ENCODE measurements around the gene ARMC2. TPM values are rescaled to one million over a fixed set of nuclear protein-coding genes. Genes with fewer than 3 reads are reported as not detected.

The ARMC2 gene
- polyA plus RNA-seq, 1 of the 3 experiments (the other 2 are of a cell fraction): 2.4 TPM

GRCh38 chr6:108904741-108905140, 56.5 kb downstream of the ARMC2 start:
- Histone ChIP-seq H3K36me3 (replicated peaks in 1 of 2; ENCODE audit: control insufficient read depth in 1 of 2, insufficient read depth in 2 of 2, low read length in 1 of 2) (no peaks in the 10 kb centered on the region), H3K9me3 (no peaks in the 10 kb centered on the region), H3K79me2 (ENCODE audit: insufficient read depth) (no peaks in the 10 kb centered on the region), H3F3A (replicated peaks; ENCODE audit: insufficient read depth) (peaks cover 10% of the 10 kb centered on the region), H3K27me3 (ENCODE audit: insufficient read depth) (no peaks in the 10 kb centered on the region), H3K27ac (ENCODE audit: low read depth in 2 of 2, low read length in 1 of 2) (no peak overlapping the region), H2AFZ (ENCODE audit: low read depth) (no peak overlapping the region), H3K9me2 (no peaks in the 10 kb centered on the region), H3K4me3 (ENCODE audit: low read depth in 2 of 2, low read length in 1 of 2) (no peak overlapping the region), H3K9ac (no peak overlapping the region), H3K4me1 (ENCODE audit: control insufficient read depth in 1 of 2, insufficient read depth in 2 of 2, low read depth in 1 of 2, low read length in 1 of 2) (peaks cover 2 to 8% of the 10 kb centered on the region in 2 experiments; a peak in 2 of 4 replicates), H3K4me2 (no peak overlapping the region), H4K20me1 (ENCODE audit: insufficient read depth) (no peaks in the 10 kb centered on the region)
- no peak for DNase-seq
- ChIA-PET POLR2A (no interaction called here), CTCF (interaction anchor here (0.9 to 5.2 kb wide), 4 partner anchors 11 to 131 kb away, joined by 3 to 23 read pairs (median 3); no protein-coding TSS in a partner anchor)
- WGBS (ENCODE audit: low lambda C conversion rate): 95% methylated on average over 3 of the region's 3 CpGs
- TF ChIP-seq TCF12 (IDR thresholded peaks at IDR 0.05) (no peak), MEF2A (IDR thresholded peaks at IDR 0.05; ENCODE audit: borderline replicate concordance, low read depth) (no peak), ZBTB33 (IDR thresholded peaks at IDR 0.05; ENCODE audit: borderline replicate concordance, low read depth) (no peak), JUND (IDR thresholded peaks at IDR 0.05) (no peak), USF2 (IDR thresholded peaks at IDR 0.05; ENCODE audit: borderline replicate concordance, low read depth, low read length) (no peak), TAF1 (IDR thresholded peaks at IDR 0.05; ENCODE audit: borderline replicate concordance, low read depth, low read length) (no peak), RAD21 (IDR thresholded peaks at IDR 0.05; ENCODE audit: low read length) (no peak), EP300 (IDR thresholded peaks at IDR 0.05; ENCODE audit: borderline replicate concordance in 1 of 2, low read depth in 1 of 2, low read length in 1 of 2) (no peak), EZH2phosphoT487 (IDR thresholded peaks at IDR 0.05; ENCODE audit: borderline replicate concordance, low read depth) (no peak), RFX5 (IDR thresholded peaks at IDR 0.05; ENCODE audit: low read length) (no peak), SMC3 (IDR thresholded peaks at IDR 0.05; ENCODE audit: low read depth, low read length) (no peak), NRF1 (IDR thresholded peaks at IDR 0.05; ENCODE audit: low read depth, low read length) (no peak), GABPA (IDR thresholded peaks at IDR 0.05; ENCODE audit: low read depth) (no peak), YY1 (IDR thresholded peaks at IDR 0.05; ENCODE audit: low read depth) (no peak), POLR2AphosphoS5 (IDR thresholded peaks at IDR 0.05; ENCODE audit: low read depth, low read length) (no peak), FOXM1 (IDR thresholded peaks at IDR 0.05; ENCODE audit: low read depth) (no peak)
